Thymus (tissue), 11 donors: Measurements from ENCODE around the gene QRICH2. TPM values are rescaled to one million over a fixed set of nuclear protein-coding genes. Genes with fewer than 3 reads are reported as not detected.
"Not testable (repeated sequence)": the region's sequence is repeated elsewhere in the genome, so short reads cannot be mapped to it uniquely, and the experiment has no call there.

Experiments
- DNase-seq, 9 donors: peaks; one replicate each; pipeline ENCODE4 v3.0.0-alpha.2; 2013; ENCODE audit warnings: low spot score in 9 of 9, low read depth in 6 of 9, missing footprints in 1 of 9
- H3K27ac ChIP-seq, 2 donors: one replicate each; pipeline ENCODE4 v1.5.1; 2013; ENCODE audit warnings: control low read depth in 1 of 2, low read depth in 1 of 2, low read length in 1 of 2, mild to moderate bottlenecking in 1 of 2, moderate library complexity in 1 of 2
- H3K27me3 ChIP-seq, 2 donors: one replicate each; pipeline ENCODE4 v1.5.1; 2013; ENCODE audit warnings: low read length in 1 of 2; ENCODE audit not compliant: control insufficient read depth in 2 of 2, insufficient read depth in 1 of 2
- H3K36me3 ChIP-seq, 2 donors: one replicate each; pipeline ENCODE4 v1.5.1; 2013; ENCODE audit warnings: low read length in 1 of 2, mild to moderate bottlenecking in 1 of 2, moderate library complexity in 1 of 2; ENCODE audit not compliant: control insufficient read depth in 2 of 2, insufficient read depth in 2 of 2
- H3K4me1 ChIP-seq, 2 donors: one replicate each; pipeline ENCODE4 v1.5.1; 2013; ENCODE audit warnings: low read length in 2 of 2; ENCODE audit not compliant: control insufficient read depth in 2 of 2, insufficient read depth in 2 of 2
- H3K4me3 ChIP-seq, 2 donors: one replicate each; pipeline ENCODE4 v1.5.1; 2013; ENCODE audit warnings: low read length in 2 of 2, control low read depth in 1 of 2, mild to moderate bottlenecking in 1 of 2
- H3K9me3 ChIP-seq, 2 donors: one replicate each; pipeline ENCODE4 v1.5.1; 2013; ENCODE audit warnings: low read length in 1 of 2, mild to moderate bottlenecking in 1 of 2; ENCODE audit not compliant: control insufficient read depth in 2 of 2, insufficient read depth in 1 of 2
- WGBS: extraction: QIAGEN DNeasy Blood & Tissue Kit; methylation state at CpG from one replicate; pipeline ENCODE4 v1.1.7; 2013; 5-methylcytosine and 5-hydroxymethylcytosine counted together
- polyA plus RNA-seq: library from polyadenylated mRNA; stranded (reverse); fragments of 200-250 nt; gene quantifications from one replicate; pipeline ENCODE4 v1.2.3, GENCODE V29; 2013
- total RNA-seq: library from RNA; stranded (reverse); fragments of 120-200 nt; gene quantifications from one replicate; pipeline ENCODE4 v1.2.4, GENCODE V29; 2013
- donor health status: healthy.

QRICH2 gene
- total and polyA plus RNA-seq, 2 donors: 1.1 to 7.3 TPM

- no peaks in the 10 kb centered on the region for H3K36me3 ChIP-seq
- no peaks in the 10 kb centered on the region for H3K9me3 ChIP-seq
- no peak for DNase-seq
- no peaks in the 10 kb centered on the region for H3K27me3 ChIP-seq
- H3K4me1 ChIP-seq: peaks cover 0 to 21% of the 10 kb centered on the region in 2 donors
- H3K27ac ChIP-seq: no peak overlapping the region
- H3K4me3 ChIP-seq: no peak overlapping the region
- WGBS: 95% methylated on average over 6 of the region's 6 CpGs
Measured at GRCh38 chr17:76255801-76256429, 52.2 kb downstream of the QRICH2 start.

- DNase-seq: no peak
- Histone ChIP-seq H3K4me1 (peaks cover 0 to 19% of the 10 kb centered on the region in 2 donors), H3K4me3 (no peak overlapping the region), H3K9me3 (no peaks in the 10 kb centered on the region), H3K27me3 (no peaks in the 10 kb centered on the region), H3K36me3 (no peaks in the 10 kb centered on the region), H3K27ac (no peak overlapping the region)
- WGBS: 97% methylated on average over 5 of the region's 5 CpGs
Measured at GRCh38 chr17:76254275-76254674, 53.8 kb downstream of the QRICH2 start.

- 97% methylated on average over 7 of the region's 7 CpGs for WGBS
- Histone ChIP-seq H3K4me1 (peaks cover 0 to 19% of the 10 kb centered on the region in 2 donors), H3K9me3 (no peaks in the 10 kb centered on the region), H3K36me3 (no peaks in the 10 kb centered on the region), H3K27me3 (no peaks in the 10 kb centered on the region), H3K27ac (no peak overlapping the region), H3K4me3 (no peak overlapping the region)
- no peak for DNase-seq
Measured at GRCh38 chr17:76253841-76254240, 54.2 kb downstream of the QRICH2 start.

GRCh38 chr17:76252967-76253766, 54.9 kb downstream of the QRICH2 start:
- H3K27ac ChIP-seq, H3K4me3 ChIP-seq: not testable (repeated sequence)
- WGBS: 96% methylated on average over 23 of the region's 23 CpGs

GRCh38 chr17:76252040-76252954, 55.8 kb downstream of the QRICH2 start:
- no peak overlapping the region for H3K4me3 ChIP-seq
- no peaks in the 10 kb centered on the region for H3K36me3 ChIP-seq
- WGBS: 36% methylated on average over 11 of the region's 11 CpGs
- no peaks in the 10 kb centered on the region for H3K27me3 ChIP-seq
- H3K9me3 ChIP-seq: no peaks in the 10 kb centered on the region
- peak overlapping the region; percentile 54 to 72 for H3K27ac ChIP-seq
- DNase-seq: peak in 1 of 9 donors; percentile 62
- H3K4me1 ChIP-seq: peaks cover 0 to 19% of the 10 kb centered on the region in 2 donors

More at GRCh38 chr17:76252967-76253766, 54.9 kb downstream of the QRICH2 start:
- not testable (repeated sequence) for H3K36me3 ChIP-seq, H3K9me3 ChIP-seq, DNase-seq, H3K27me3 ChIP-seq
- H3K4me1 ChIP-seq: peaks cover 0 to 19% of the 10 kb centered on the region in 2 donors

GRCh38 chr17:76251478-76252039, 56.5 kb downstream of the QRICH2 start:
- H3K4me1 ChIP-seq: peaks cover 0 to 23% of the 10 kb centered on the region in 2 donors

GRCh38 chr17:76250141-76250540, 57.9 kb downstream of the QRICH2 start:
- 96% methylated on average over 6 of the region's 6 CpGs for WGBS
- Histone ChIP-seq H3K36me3 (no peaks in the 10 kb centered on the region), H3K27me3 (no peaks in the 10 kb centered on the region), H3K9me3 (no peaks in the 10 kb centered on the region), H3K4me3 (no peak overlapping the region), H3K27ac (no peak overlapping the region), H3K4me1 (peaks cover 0 to 29% of the 10 kb centered on the region in 2 donors)
- no peak for DNase-seq

More at GRCh38 chr17:76251478-76252039, 56.5 kb downstream of the QRICH2 start:
- H3K36me3 ChIP-seq: no peaks in the 10 kb centered on the region
- no peak for DNase-seq
- WGBS: 92% methylated on average over 8 of the region's 8 CpGs
- H3K27ac ChIP-seq: no peak overlapping the region
- H3K27me3 ChIP-seq: no peaks in the 10 kb centered on the region
- H3K4me3 ChIP-seq: no peak overlapping the region
- no peaks in the 10 kb centered on the region for H3K9me3 ChIP-seq

GRCh38 chr17:76248013-76248782, 59.9 kb downstream of the QRICH2 start:
- H3K9me3 ChIP-seq: no peaks in the 10 kb centered on the region
- H3K36me3 ChIP-seq: no peaks in the 10 kb centered on the region
- WGBS: 97% methylated on average over 11 of the region's 11 CpGs
- H3K4me3 ChIP-seq: no peak overlapping the region
- H3K4me1 ChIP-seq: peaks cover 2 to 28% of the 10 kb centered on the region in 2 donors
- H3K27ac ChIP-seq: no peak overlapping the region
- no peak for DNase-seq
- peaks cover 0 to 11% of the 10 kb centered on the region in 2 donors for H3K27me3 ChIP-seq
